Thyroid gland (tissue), 4 donors: ENCODE measurements around the gene CPS1.

Source experiments
- CTCF ChIP-seq, 6 experiments: fragments of 200-600 bp in 3 of 6; fragments of 450-650 bp in 3 of 6; sonication (generic) in 3 of 6; IDR thresholded peaks; one replicate each; pipeline ENCODE4 v1.5.1; 2016 to 2019; ENCODE audit warnings: antibody characterized with exemption in 6 of 6, mild to moderate bottlenecking in 2 of 6, inconsistent platforms in 1 of 6, moderate library complexity in 1 of 6
- POLR2A ChIP-seq, 2 donors: fragments of 450-650 bp; IDR thresholded peaks; one replicate each; pipeline ENCODE4 v1.6.1; 2017; ENCODE audit warnings: antibody characterized with exemption in 2 of 2, mild to moderate bottlenecking in 2 of 2, moderate library complexity in 1 of 2

GRCh38 chr2:210655229-210655975, 99.0 kb downstream of the CPS1 start:
- no peak for TF ChIP-seq CTCF (IDR thresholded peaks at IDR 0.05)
- no peak for TF ChIP-seq POLR2A (IDR thresholded peaks at IDR 0.05)
